ENCODE data around the gene DIAPH3. TPM values are rescaled to one million over a fixed set of nuclear protein-coding genes. Genes with fewer than 3 reads are reported as not detected.

DIAPH3 gene
- total RNA-seq, 2 donors from 2014 or later = 23.6 to 25.7 TPM

GRCh38 chr13:59846845-59847620 lies 316.7 kb downstream of the DIAPH3 start:
- Mint-ChIP-seq H3K27me3 (ENCODE audit: insufficient read depth) (no peaks in the 10 kb centered on the region), H3K27ac (no peak overlapping the region), H3K4me1 (peaks cover 30% of the 10 kb centered on the region), H3K9me3 (peaks cover 5% of the 10 kb centered on the region), H3K4me3 (no peak overlapping the region), H3K36me3 (ENCODE audit: low read depth) (peaks cover 3% of the 10 kb centered on the region)
- no peak overlapping the region for H3K27ac ChIP-seq (ENCODE audit: low read depth, low read length)
- WGBS, 2 experiments (ENCODE audit: insufficient coverage in 1 of 2, insufficient read length in 1 of 2) = 87 to 100% methylated on average over 1 to 2 of the region's 2 CpGs
- H3K9me3 ChIP-seq (ENCODE audit: control insufficient read depth, low read length) = no peaks in the 10 kb centered on the region
- no peak for TF ChIP-seq CTCF (conservative IDR thresholded peaks at IDR 0.05)
- no peaks in the 10 kb centered on the region for H3K4me1 ChIP-seq (ENCODE audit: control insufficient read depth, insufficient read depth, low read length)
- no peak for DNase-seq
- H3K9ac ChIP-seq (ENCODE audit: extremely low read depth, low read length, poor library complexity, severe bottlenecking) = no peak overlapping the region
- H3K27me3 ChIP-seq (ENCODE audit: control insufficient read depth, insufficient read depth, low read length, poor library complexity, severe bottlenecking) = no peaks in the 10 kb centered on the region
- peaks cover 16% of the 10 kb centered on the region for H3K36me3 ChIP-seq (ENCODE audit: control insufficient read depth, insufficient read depth, low read length)
- no peak overlapping the region for H3K4me3 ChIP-seq (ENCODE audit: low read length)

GRCh38 chr13:59843040-59843439 lies 320.7 kb downstream of the DIAPH3 start:
- Mint-ChIP-seq H3K27me3 (ENCODE audit: insufficient read depth) (no peaks in the 10 kb centered on the region), H3K36me3 (ENCODE audit: low read depth) (no peaks in the 10 kb centered on the region), H3K4me1 (peaks cover 30% of the 10 kb centered on the region), H3K27ac (peak overlapping the region; percentile 17), H3K4me3 (no peak overlapping the region), H3K9me3 (peaks cover 3% of the 10 kb centered on the region)
- TF ChIP-seq CTCF (conservative IDR thresholded peaks at IDR 0.05) = no peak
- no peaks in the 10 kb centered on the region for H3K9me3 ChIP-seq (ENCODE audit: control insufficient read depth, low read length)
- H3K4me3 ChIP-seq (ENCODE audit: low read length) = no peak overlapping the region
- no peak overlapping the region for H3K27ac ChIP-seq (ENCODE audit: low read depth, low read length)
- peaks cover 17% of the 10 kb centered on the region for H3K36me3 ChIP-seq (ENCODE audit: control insufficient read depth, insufficient read depth, low read length)
- no peak overlapping the region for H3K9ac ChIP-seq (ENCODE audit: extremely low read depth, low read length, poor library complexity, severe bottlenecking)
- H3K4me1 ChIP-seq (ENCODE audit: control insufficient read depth, insufficient read depth, low read length) = no peaks in the 10 kb centered on the region
- H3K27me3 ChIP-seq (ENCODE audit: control insufficient read depth, insufficient read depth, low read length, poor library complexity, severe bottlenecking) = no peaks in the 10 kb centered on the region
- peak; percentile 43 for DNase-seq
- WGBS, 2 experiments (ENCODE audit: insufficient coverage in 1 of 2, insufficient read length in 1 of 2) = 82 to 90% methylated on average over 3 of the region's 3 CpGs

GRCh38 chr13:59842507-59842906 lies 321.2 kb downstream of the DIAPH3 start:
- H3K9me3 Mint-ChIP-seq = no peaks in the 10 kb centered on the region
- no peaks in the 10 kb centered on the region for H3K36me3 Mint-ChIP-seq (ENCODE audit: low read depth)
- H3K4me3 Mint-ChIP-seq = no peak overlapping the region
- H3K4me3 ChIP-seq (ENCODE audit: low read length) = no peak overlapping the region
- 92 to 97% methylated on average over 2 to 4 of the region's 4 CpGs for WGBS, 2 experiments (ENCODE audit: insufficient coverage in 1 of 2, insufficient read length in 1 of 2)
- no peaks in the 10 kb centered on the region for H3K9me3 ChIP-seq (ENCODE audit: control insufficient read depth, low read length)
- peaks cover 30% of the 10 kb centered on the region for H3K4me1 Mint-ChIP-seq
- no peak for DNase-seq
- TF ChIP-seq CTCF (conservative IDR thresholded peaks at IDR 0.05) = no peak
- no peak overlapping the region for H3K27ac ChIP-seq (ENCODE audit: low read depth, low read length)
- no peaks in the 10 kb centered on the region for H3K27me3 Mint-ChIP-seq (ENCODE audit: insufficient read depth)
- no peaks in the 10 kb centered on the region for H3K4me1 ChIP-seq (ENCODE audit: control insufficient read depth, insufficient read depth, low read length)
- H3K36me3 ChIP-seq (ENCODE audit: control insufficient read depth, insufficient read depth, low read length) = peaks cover 23% of the 10 kb centered on the region
- H3K9ac ChIP-seq (ENCODE audit: extremely low read depth, low read length, poor library complexity, severe bottlenecking) = no peak overlapping the region
- H3K27ac Mint-ChIP-seq = no peak overlapping the region
- H3K27me3 ChIP-seq (ENCODE audit: control insufficient read depth, insufficient read depth, low read length, poor library complexity, severe bottlenecking) = no peaks in the 10 kb centered on the region

Data from endodermal cell (in vitro differentiated cells).